Smooth muscle cell of the brain vasculature (primary cell): ENCODE measurements around the gene DNAH8.

Experiments used
- DNase-seq: peaks from one replicate; pipeline ENCODE4 v3.0.0-alpha.2; 2012; ENCODE audit warnings: low read depth, low spot score

Gene DNAH8

DNA sequence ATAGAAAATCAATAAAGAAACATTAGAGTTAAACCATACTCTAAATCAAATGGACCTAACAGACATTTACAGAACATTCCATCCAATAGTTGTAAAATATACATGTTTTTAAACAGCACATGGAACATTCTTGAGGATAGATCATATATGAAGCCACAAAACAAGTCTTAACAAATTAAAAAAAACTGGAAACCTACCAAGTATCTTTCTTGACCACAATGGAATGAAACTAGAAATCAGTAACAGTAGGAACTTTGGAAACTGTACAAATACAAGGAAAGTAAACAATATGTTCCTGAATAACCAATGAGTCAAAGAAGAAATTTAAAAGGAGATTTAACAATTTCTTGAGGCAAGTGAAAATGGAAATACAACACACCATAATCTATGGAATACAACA is 242.3 kb downstream of the DNAH8 start:
- no peak for DNase-seq

GRCh38 chr6:38959138-38959537 is 244.0 kb downstream of the DNAH8 start:
- DNase-seq = no peak

GRCh38 chr6:38968702-38969149 is 253.6 kb downstream of the DNAH8 start:
- no peak for DNase-seq

- peak; percentile 26 for DNase-seq
These were observed 258.3 kb downstream of the DNAH8 start for GRCh38 chr6:38973178-38974057.

DNA sequence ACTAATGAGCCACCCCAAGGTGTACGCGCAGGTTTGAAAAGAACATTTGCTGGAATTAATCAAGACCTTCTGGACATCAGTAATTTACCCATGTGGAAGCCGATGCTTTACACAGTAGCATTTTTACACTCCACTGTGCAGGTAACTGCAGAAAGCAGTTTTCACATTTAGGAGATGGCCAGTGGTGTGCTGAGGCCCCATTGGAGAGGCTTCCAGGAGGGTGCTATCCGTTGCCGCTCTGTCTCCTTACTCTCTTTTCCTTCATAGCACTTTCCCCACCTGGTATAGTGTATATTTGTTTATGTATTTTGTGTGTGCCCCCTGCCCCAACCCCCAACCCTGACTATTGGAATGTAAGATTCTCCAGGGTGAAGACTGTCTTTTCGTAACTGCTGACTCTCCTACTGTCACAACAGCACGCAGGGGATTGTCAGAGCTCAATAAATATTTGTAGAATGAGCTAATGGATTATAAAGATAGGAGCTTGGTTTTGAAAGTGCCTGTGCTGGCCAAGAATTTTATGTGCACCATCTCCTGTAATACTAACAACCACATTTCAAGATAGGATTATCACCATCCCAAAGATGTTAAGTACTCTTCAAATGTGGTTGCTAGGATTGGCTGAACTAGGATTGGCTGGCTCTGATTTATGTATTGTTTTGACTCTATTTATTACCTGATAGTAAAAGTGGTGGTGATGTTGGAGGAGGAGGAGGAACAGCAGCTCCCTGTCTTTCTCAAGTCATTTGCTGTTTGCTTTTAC is 259.5 kb downstream of the DNAH8 start:
- DNase-seq = no peak

DNA sequence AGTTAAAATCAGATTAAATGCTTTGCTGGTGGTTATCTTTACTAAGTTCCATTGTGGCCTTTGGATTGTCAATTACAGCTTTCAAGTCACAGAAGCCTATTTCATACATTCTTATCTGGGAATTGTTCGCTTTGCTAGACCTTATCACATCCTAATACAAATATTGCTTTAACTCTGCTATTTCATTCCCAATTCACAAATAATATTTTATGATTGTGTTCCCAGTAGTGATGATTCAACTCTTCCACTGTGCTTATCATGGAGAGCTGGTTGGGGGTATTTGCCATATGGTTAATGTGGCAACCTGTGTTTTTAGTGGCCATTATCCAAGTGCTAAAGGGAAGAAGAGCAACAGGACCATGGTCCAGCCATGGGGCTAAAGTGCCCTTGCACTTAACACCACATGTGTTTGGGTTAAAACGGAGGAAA is 260.5 kb downstream of the DNAH8 start:
- no peak for DNase-seq

- DNase-seq = no peak
These were observed 260.9 kb downstream of the DNAH8 start for GRCh38 chr6:38976051-38976450.

DNA sequence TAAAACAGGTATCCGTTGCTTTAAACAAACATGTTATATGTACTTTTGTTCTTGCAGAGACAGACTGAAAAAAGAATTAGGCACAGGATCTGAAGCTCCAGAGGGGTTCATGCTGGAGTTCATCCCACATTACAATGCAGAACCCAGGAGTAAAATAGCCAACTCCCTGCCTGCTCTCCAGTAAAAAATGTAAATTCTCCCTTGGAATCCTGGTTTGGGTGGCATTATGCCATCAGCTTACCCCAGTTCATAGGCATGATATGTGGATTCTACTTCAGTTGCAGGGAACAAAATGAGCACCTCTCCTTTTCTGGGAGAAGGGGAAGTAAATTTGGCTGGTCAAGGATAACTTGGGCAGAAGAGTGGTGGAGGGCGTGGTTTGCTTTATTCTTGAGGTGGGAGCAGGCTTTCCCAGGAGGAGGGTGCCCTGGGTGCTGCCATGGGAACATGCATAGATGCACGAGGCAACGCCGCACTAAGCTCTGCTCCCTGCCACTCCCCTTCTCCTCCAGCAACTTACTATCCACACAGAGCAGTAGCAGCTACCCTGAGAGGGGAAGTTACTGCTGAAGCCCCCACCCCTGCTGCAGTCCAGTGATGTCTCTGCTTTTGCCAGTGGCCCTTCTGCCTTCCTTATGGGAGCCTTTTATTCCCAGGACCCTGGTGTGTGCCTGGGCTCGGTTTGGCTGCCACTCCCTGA is 261.8 kb downstream of the DNAH8 start:
- DNase-seq = no peak

GRCh38 chr6:38978139-38978704 is 263.1 kb downstream of the DNAH8 start:
- no peak for DNase-seq

GRCh38 chr6:38982470-38982869 is 267.4 kb downstream of the DNAH8 start:
- DNase-seq = no peak

DNA sequence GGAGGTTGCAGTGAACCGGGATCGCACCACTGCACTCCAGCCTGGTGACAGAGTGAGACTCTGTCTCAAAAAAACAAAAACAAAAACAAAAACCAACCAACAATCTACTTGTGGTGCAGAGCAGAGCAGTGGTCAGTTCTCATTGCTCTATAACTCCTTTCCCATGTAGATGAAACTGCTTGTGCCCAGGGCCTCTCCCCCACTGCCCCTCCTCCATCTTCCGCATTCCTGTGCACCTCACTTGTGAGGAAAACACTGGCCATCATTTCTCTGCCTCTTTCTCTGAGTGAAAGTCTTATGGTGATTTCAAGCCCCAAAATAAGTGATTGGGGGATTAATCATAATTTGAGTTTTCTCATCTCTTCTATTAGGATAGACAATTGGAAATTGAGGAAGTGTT is 269.6 kb downstream of the DNAH8 start:
- no peak for DNase-seq

DNA sequence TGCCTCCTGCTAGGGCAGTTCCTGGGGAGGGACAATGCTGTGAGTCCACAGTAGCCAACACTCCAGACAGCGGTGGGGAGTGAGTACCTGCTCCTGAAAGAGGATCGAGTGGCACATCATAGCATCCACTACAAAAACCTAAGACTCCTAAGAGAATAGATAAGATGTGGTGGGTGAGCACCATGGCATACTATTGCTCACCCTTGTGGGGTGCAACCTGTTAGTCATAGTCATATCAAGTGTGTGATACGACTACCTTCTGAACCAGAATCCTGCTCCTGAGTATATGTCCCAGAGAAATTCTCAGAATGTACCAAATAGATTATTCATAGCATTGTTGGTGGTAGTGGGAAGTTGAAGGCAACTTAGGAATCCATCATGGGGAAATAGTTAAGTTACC is 270.7 kb downstream of the DNAH8 start:
- DNase-seq = no peak

- DNase-seq = no peak
These were observed 272.4 kb downstream of the DNAH8 start for GRCh38 chr6:38987503-38987902.

DNA sequence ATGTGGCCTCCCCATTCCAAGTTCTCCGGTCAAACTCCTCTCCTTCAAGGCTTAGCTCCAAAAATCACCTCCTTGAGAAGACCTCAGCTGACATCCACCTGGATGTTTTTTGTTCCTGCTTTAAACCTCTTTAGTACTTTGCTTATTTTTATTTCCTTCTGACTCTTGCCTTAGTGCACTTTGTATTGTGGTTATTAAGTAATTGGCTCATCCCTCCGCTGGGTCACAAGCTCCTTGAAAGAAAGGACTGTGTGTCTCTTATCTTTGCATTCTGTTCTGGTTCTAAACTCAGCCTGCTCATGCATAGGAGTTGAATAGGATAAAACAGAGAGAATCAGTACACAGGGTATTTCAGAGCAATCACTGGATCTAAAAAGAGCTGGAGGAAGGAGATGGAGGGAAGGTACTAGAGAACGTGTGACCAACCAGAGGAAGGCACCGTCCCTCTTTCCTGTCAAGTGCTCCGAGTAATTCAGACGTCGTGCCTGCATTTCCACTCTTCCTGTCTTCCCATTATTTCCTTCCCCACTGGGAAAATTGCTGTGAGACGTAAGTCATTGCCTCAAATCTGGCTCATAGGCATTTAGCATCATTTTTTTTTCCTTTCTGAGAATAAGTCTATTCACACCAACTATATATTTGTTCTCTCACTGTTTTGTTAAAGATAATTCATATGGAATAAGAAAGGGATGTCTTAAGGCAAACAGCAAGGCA is 273.8 kb downstream of the DNAH8 start:
- DNase-seq = no peak

GRCh38 chr6:38990475-38990874 is 275.4 kb downstream of the DNAH8 start:
- DNase-seq = no peak

GRCh38 chr6:38996676-38997075 is 281.6 kb downstream of the DNAH8 start:
- DNase-seq = no peak

DNA sequence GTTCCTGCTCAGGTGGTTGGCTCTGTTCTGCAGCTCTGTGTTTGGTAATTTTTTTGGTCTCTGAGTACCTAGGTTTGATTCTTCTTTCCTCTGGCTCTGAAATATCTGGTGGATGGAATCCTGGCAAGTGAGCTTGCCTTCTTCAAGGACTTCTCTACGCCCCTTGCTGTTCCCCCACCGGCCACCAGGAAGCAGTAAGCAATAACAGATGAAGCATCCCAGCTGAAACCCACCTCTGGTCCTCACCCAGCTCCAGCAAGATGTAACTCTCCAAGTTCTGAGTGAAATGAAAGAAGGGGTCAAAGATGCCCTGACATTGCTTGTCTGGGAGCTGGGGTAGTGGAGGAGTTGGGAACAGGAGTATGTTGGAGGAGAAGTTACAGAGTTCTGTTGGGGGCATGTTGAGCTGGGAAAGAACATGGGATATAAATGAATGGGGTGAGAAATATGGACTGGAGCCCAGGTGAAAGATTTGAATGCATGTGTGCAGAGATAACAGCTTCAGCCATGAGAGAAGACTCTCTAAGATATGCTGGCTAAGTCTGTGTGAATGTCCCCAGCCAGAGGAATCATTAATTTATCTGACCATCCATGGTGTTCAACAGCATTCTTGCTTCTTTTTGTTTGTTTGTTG is 282.1 kb downstream of the DNAH8 start:
- DNase-seq = no peak

- DNase-seq = no peak
These were observed 288.0 kb downstream of the DNAH8 start for GRCh38 chr6:39003072-39003471.

- no peak for DNase-seq
These were observed 288.4 kb downstream of the DNAH8 start for GRCh38 chr6:39003492-39003891.

GRCh38 chr6:39004801-39005200 is 289.7 kb downstream of the DNAH8 start:
- DNase-seq = no peak

DNA sequence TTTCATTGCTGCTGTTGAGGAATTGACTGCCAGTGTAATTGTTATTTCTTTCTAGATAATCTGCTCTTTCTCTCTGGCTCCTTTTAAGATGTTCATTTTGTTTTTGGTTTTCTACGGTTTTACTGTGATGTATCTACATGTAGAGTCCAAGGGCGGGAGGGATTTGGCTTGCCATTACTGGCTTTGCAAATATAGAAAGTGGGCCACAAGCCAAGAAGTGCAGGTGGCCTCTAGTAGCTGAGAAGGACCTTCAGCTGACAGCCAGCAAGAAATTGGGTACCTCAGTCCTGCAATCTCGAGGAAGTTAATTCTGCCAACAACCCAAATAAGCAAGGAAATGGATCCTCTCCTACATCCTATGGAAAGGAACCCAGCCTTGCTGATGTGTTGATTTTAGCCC is 290.7 kb downstream of the DNAH8 start:
- DNase-seq = no peak
